ENCODE measurements around the gene STK16.
"Not testable (repeated sequence)": the region's sequence is repeated elsewhere in the genome, so short reads cannot be mapped to it uniquely, and the experiment has no call there.

STK16 gene

DNA sequence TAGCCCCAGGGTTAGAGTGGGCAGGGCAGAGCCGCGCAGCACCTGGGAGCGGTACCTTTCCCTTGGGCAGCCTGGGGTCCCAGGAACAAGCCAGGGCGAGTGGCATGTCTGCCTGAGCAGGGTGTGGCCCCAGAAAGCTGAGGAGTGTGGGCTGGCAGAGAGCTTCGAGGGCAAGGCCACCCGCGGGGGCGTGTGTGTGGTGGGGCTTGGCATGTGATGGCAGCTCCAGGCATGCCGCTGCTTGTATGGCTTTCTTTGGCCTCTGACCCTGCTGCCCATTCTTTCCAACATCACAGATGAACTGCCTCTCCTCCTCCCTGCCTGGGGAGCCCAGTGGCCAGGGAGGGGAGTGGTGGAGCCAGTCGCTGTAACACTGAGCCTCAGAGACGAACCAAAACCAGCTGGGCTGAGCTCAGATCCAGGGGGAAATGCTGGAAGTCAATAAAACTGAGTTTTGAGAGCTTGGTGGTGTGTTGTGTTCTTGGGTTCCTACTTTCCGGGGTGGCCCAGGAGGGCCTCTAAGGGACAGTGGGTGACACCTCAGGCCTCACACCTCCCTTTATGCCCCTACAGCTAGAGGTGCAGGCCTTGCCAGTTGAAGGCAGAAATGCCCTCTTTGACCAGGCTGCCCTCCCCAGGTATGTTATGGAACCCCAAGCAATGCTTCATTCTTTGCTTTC is 41.3 kb downstream of the STK16 start:
- no peak for DNase-seq (ENCODE audit: low read depth in 1 of 2, low spot score in 1 of 2)

GRCh38 chr2:219287116-219287440 is 41.8 kb downstream of the STK16 start:
- DNase-seq (ENCODE audit: low read depth in 1 of 2, low spot score in 1 of 2), result not testable (repeated sequence)

- DNase-seq (ENCODE audit: low read depth in 1 of 2, low spot score in 1 of 2), result no peak
These were observed 42.4 kb downstream of the STK16 start for GRCh38 chr2:219287580-219288265.

DNA sequence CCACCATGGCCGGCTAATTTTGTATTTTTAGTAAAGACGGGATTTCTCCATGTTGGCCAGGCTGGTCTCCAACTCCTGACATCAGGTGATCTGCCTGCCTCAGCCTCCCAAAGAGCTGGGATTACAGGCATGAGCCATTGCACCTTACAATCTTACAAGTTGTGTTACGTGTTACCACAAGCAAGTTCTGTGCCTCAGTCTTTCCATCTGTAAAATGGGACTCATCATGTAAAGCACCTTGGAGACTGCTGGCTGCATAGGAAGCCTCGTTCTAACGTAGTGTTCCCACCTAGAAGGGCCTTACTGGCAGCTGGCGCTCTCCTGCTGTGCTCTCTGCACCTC is 43.9 kb downstream of the STK16 start:
- no peak for DNase-seq (ENCODE audit: low read depth in 1 of 2, low spot score in 1 of 2)

- DNase-seq (ENCODE audit: low read depth in 1 of 2, low spot score in 1 of 2), result no peak
These were observed 44.5 kb downstream of the STK16 start for GRCh38 chr2:219289537-219290361.

GRCh38 chr2:219290381-219291171 is 45.3 kb downstream of the STK16 start:
- no peak for DNase-seq (ENCODE audit: low read depth in 1 of 2, low spot score in 1 of 2)

GRCh38 chr2:219291394-219291793 is 46.1 kb downstream of the STK16 start:
- DNase-seq (ENCODE audit: low read depth in 1 of 2, low spot score in 1 of 2), result no peak

DNA sequence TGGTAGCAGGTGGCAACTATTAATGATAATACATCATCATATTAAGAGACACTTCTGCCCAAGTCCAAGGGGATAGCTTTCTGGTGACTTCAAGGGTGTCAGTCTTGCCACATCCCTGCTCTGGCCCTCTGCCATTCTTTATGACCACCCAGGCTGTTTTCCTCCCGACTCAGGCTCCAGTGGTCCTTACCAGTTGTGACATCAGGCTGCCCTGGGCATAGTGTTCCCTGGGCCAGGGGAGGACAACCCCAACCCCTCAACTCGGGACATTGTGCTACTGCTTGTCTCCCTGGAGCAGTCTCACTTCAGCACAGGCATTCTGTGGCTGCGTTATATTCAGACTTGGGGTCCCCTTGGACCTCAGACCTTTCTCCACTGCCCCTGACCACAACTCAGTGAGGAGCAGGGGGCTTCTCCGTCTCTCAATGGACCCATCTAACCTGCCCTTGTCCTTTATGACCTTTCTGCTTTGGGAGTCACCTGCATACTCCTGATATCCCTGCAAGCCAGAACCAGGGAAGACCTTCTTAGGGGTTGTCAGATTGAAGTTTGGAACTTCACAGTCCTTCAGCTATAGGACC is 46.7 kb downstream of the STK16 start:
- no peak for DNase-seq (ENCODE audit: low read depth in 1 of 2, low spot score in 1 of 2)

DNA sequence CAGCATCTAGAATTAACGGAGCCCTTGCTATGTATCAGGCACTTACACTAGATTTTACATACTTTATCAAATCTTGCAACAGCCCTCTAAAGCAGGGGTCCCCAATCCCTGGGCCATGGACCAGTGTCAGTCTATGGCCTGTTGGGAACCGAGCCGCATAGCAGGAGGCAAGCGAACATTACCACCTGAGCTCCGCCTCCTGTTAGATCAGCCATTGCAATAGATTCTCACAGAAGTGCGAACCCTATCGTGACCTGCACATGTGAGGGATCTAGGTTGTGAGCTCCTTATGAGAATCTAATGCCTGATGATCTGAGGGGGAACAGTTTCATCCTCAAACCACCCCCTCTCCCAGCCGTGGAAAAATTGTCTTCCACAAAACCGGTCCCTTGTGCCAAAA is 47.3 kb downstream of the STK16 start:
- DNase-seq (ENCODE audit: low read depth in 1 of 2, low spot score in 1 of 2), result no peak

DNA sequence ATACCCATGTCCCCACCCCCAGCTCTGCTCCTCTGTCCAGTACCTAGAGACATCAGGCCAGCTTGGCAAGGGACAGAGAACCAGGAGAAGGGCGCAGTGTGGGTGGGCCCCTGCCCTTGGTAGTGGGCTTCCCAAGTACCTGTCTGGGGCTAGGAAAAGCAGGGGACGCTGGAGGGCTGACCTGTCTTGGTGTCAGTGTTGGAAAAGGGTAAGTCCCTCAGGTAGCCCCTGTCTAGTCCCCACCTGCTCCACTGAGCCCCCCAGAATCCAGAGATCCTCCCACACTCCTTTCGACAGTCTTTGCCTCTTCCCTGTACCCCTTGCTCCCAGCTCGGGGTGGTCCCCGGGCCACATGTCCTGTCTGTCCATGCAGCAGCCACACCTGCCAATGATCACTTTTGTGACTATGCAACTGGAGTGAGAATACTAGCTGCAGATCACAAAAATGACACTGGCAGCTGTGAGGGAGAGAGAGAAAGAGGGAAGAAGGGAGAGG is 48.5 kb downstream of the STK16 start:
- no peak for DNase-seq (ENCODE audit: low read depth in 1 of 2, low spot score in 1 of 2)

GRCh38 chr2:219294356-219295351 is 49.4 kb downstream of the STK16 start:
- peak; percentile 77 to 87 for DNase-seq (ENCODE audit: low read depth in 1 of 2, low spot score in 1 of 2)

DNA sequence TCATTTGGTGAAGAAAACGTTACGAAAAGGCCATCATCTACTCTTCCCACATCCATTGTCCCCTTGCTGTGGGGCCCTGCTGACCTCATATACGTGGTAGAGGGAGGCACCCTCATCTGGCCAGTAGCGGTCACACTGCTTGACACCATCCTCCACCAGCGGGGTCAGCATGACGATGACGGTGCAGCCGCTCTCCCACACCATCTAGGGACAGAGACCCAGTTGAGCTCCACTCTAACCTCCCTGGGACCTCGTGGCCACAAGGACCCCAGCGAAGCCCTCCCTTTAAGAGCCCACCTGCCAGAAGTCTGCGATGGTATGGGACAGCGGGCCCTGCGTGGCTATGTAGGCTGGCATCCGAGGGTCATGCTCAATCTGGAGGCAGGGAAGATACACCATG is 50.9 kb downstream of the STK16 start:
- DNase-seq (ENCODE audit: low read depth in 1 of 2, low spot score in 1 of 2), result no peak

- DNase-seq (ENCODE audit: low read depth in 1 of 2, low spot score in 1 of 2), result no peak
These were observed 51.5 kb downstream of the STK16 start for GRCh38 chr2:219296631-219297391.

- no peak for DNase-seq (ENCODE audit: low read depth in 1 of 2, low spot score in 1 of 2)
These were observed 52.6 kb downstream of the STK16 start for GRCh38 chr2:219297766-219298456.

DNA sequence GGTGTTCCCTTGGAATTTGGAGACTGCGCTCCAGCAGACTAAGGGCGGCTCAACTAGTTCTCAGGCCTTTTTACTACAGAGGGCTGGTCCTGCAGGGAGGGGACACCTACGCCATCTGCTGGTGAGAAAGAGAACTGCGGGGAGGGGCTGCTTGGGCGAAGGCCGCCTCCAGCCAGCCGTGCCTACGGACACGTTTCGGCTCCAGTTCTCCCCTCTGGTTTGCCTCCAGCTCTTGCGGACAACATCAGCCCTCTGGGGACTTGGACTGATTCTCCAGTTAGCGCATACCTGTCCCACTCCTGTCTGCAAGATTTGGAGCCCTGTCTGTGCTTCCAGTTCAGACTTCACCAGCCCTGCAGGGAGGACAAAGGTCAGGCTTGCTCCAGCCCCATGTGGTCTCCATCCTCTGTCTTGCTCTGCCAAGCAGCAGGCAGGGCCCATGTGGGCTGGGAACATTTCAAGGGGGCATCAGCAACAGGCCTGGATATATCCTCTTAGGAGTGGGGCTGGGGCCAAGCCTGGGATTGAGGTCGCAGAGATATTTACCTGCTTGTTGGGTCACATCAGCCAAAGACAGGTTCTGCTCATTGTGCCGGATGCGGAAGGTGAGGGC is 53.6 kb downstream of the STK16 start:
- peak; percentile 81 to 86 for DNase-seq (ENCODE audit: low read depth in 1 of 2, low spot score in 1 of 2)

DNA sequence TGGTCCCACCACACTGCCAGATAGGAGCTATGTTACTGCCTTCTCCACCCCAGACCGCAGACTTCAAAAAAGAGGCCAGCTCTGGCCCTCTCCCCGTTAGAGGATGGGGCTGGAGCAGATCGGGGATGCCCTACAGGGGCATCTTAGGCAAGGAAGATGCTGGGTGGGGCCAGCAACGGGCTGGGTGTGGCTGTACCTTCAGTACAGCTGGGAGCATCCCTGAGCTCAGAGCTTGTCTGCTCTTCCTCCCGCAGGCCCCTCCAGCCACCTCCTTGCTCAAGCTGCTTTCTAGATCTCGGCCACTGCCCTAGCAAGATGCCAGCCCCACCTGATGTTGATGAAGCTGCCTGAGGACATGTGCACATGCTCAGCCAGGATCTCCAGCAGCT is 54.1 kb downstream of the STK16 start:
- no peak for DNase-seq (ENCODE audit: low read depth in 1 of 2, low spot score in 1 of 2)
